Astrocyte of the hippocampus (primary cell): ENCODE measurements around the gene CIAO1.
"Not testable (repeated sequence)": the region's sequence is repeated elsewhere in the genome, so short reads cannot be mapped to it uniquely, and the experiment has no call there.

ENCODE experiments used
- DNase-seq: peaks from one replicate; pipeline ENCODE4 v3.0.0; 2011; ENCODE audit warnings: low read depth, low spot score

CIAO1 gene

GRCh38 chr2:96274355-96275056 is 8.5 kb downstream of the CIAO1 start:
- no peak for DNase-seq

GRCh38 chr2:96276787-96277499 is 10.9 kb downstream of the CIAO1 start:
- DNase-seq = no peak

- DNase-seq = no peak
Measured at GRCh38 chr2:96287273-96287856, 21.3 kb downstream of the CIAO1 start.

GRCh38 chr2:96291751-96292150 is 25.7 kb downstream of the CIAO1 start:
- DNase-seq = no peak

- not testable (repeated sequence) for DNase-seq
Measured at GRCh38 chr2:96294271-96294670, 28.2 kb downstream of the CIAO1 start.

GRCh38 chr2:96296925-96297324 is 30.9 kb downstream of the CIAO1 start:
- no peak for DNase-seq

- DNase-seq = no peak
Measured at GRCh38 chr2:96301865-96302264, 35.8 kb downstream of the CIAO1 start.

GRCh38 chr2:96304606-96305005 is 38.6 kb downstream of the CIAO1 start:
- DNase-seq = no peak

GRCh38 chr2:96305091-96305978 is 39.3 kb downstream of the CIAO1 start, which contains the start of gene SNRNP200:
SNRNP200 (minus strand) TSS chr2:96305546; CDS start chr2:96305437, 109 bp downstream.
- peak; percentile 91 for DNase-seq

- DNase-seq = peak; percentile 11
Measured at GRCh38 chr2:96305979-96306308, 39.9 kb downstream of the CIAO1 start.

- DNase-seq = no peak
Measured at GRCh38 chr2:96306370-96306769, 40.3 kb downstream of the CIAO1 start.

- no peak for DNase-seq
Measured at GRCh38 chr2:96308248-96308647, 42.2 kb downstream of the CIAO1 start.

- no peak for DNase-seq
Measured at GRCh38 chr2:96315005-96315399, 49.0 kb downstream of the CIAO1 start.

GRCh38 chr2:96315400-96316071 is 49.5 kb downstream of the CIAO1 start:
- peak; percentile 84 for DNase-seq

- no peak for DNase-seq
Measured at GRCh38 chr2:96316999-96317398, 51.0 kb downstream of the CIAO1 start.

GRCh38 chr2:96317584-96317997 is 51.6 kb downstream of the CIAO1 start:
- no peak for DNase-seq

GRCh38 chr2:96318723-96319122 is 52.7 kb downstream of the CIAO1 start:
- DNase-seq = no peak

GRCh38 chr2:96319396-96319795 is 53.4 kb downstream of the CIAO1 start:
- no peak for DNase-seq

- DNase-seq = no peak
Measured at GRCh38 chr2:96320326-96320725, 54.3 kb downstream of the CIAO1 start.

GRCh38 chr2:96320728-96321622 is 55.0 kb downstream of the CIAO1 start:
- peak; percentile 48 for DNase-seq
